Measurements from ENCODE around the gene CCDC197. TPM values are rescaled to one million over a fixed set of nuclear protein-coding genes. Genes with fewer than 3 reads are reported as not detected.
A peak's percentile ranks its signal among the peaks of the same experiment; 100 is the strongest.

Gene CCDC197
- total RNA-seq, 1 donor from 2014 or later: not detected

DNA sequence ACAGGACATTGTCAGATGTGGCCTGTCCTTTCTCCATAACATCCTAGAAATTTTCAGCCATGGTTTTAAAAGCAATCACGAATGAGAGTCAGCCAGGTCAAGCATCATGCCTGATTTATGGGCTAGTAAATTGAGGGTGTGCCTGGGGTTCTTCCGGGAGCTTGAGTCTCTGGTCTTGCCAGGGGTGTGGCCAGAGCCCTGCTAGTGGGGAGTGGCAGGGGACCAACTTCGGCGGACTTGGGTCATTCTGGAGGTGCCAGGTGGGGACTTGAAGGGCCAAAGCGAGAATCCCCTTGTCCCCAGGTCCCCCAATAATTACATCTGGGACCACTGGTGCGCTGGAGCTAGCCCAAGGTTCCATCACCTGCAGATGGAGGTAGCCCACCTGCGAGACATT is 34.8 kb downstream of the CCDC197 start:
- H3K4me2 ChIP-seq: no peak overlapping the region
- H3K4me3 ChIP-seq: no peak overlapping the region
- H3K9me3 ChIP-seq (ENCODE audit: low read depth): no peaks in the 10 kb centered on the region
- no peak overlapping the region for H3K9ac ChIP-seq
- Mint-ChIP-seq H3K27ac (no peak overlapping the region), H3K36me3 (peaks cover 9% of the 10 kb centered on the region), H3K9me3 (no peaks in the 10 kb centered on the region), H3K4me3 (no peak overlapping the region), H3K4me1 (peaks cover 24% of the 10 kb centered on the region), H3K27me3 (ENCODE audit: insufficient read depth, low read depth) (peaks cover 10% of the 10 kb centered on the region)
- no peaks in the 10 kb centered on the region for H3K36me3 ChIP-seq
- DNase-seq (ENCODE audit: low spot score): no peak
- H3K79me2 ChIP-seq (ENCODE audit: low read depth): peaks cover 3% of the 10 kb centered on the region
- peaks cover 12% of the 10 kb centered on the region for H4K20me1 ChIP-seq (ENCODE audit: low read depth)
- H3F3A ChIP-seq (ENCODE audit: low read depth): peaks cover 2% of the 10 kb centered on the region
- no peak overlapping the region for H2AFZ ChIP-seq (replicated peaks)
- no peaks in the 10 kb centered on the region for H3K27me3 ChIP-seq
- H3K4me1 ChIP-seq: peaks cover 2% of the 10 kb centered on the region
- TF ChIP-seq EZH2phosphoT487 (IDR thresholded peaks at IDR 0.05) (no peak), EZH2 (IDR thresholded peaks at IDR 0.05) (no peak)
- TF ChIP-seq, protein P1, sequence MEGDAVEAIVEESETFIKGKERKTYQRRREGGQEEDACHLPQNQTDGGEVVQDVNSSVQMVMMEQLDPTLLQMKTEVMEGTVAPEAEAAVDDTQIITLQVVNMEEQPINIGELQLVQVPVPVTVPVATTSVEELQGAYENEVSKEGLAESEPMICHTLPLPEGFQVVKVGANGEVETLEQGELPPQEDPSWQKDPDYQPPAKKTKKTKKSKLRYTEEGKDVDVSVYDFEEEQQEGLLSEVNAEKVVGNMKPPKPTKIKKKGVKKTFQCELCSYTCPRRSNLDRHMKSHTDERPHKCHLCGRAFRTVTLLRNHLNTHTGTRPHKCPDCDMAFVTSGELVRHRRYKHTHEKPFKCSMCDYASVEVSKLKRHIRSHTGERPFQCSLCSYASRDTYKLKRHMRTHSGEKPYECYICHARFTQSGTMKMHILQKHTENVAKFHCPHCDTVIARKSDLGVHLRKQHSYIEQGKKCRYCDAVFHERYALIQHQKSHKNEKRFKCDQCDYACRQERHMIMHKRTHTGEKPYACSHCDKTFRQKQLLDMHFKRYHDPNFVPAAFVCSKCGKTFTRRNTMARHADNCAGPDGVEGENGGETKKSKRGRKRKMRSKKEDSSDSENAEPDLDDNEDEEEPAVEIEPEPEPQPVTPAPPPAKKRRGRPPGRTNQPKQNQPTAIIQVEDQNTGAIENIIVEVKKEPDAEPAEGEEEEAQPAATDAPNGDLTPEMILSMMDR (IDR thresholded peaks at IDR 0.05): no peak
- H3K27ac ChIP-seq: no peak overlapping the region

DNA sequence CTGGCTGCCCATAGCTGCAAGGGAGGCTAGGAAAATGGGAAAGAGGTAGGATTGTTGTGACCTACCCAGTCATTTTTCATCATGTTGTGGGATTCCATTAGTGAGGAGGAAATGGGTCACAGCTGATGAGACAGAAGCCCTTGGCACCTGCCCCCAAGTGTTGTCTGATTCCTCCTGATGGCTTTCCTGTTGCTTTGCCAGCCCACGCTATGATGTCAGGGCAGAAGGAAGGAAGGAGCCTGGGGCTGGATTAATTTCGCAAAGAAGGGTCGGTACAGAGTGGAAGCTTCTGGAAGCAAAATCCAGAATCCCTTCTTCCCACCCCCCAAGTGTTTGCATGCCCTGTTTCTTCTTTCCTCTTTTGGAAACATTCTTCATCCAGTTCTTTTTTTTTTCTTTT is 37.8 kb downstream of the CCDC197 start:
- Histone ChIP-seq H3K36me3 (no peaks in the 10 kb centered on the region), H3K79me2 (ENCODE audit: low read depth) (no peaks in the 10 kb centered on the region), H3K4me2 (no peak overlapping the region), H2AFZ (replicated peaks) (no peak overlapping the region), H3K4me3 (no peak overlapping the region), H4K20me1 (ENCODE audit: low read depth) (peaks cover 17% of the 10 kb centered on the region), H3K27ac (no peak overlapping the region), H3K9me3 (ENCODE audit: low read depth) (no peaks in the 10 kb centered on the region), H3K27me3 (no peaks in the 10 kb centered on the region), H3K9ac (no peak overlapping the region), H3K4me1 (no peaks in the 10 kb centered on the region), H3F3A (ENCODE audit: low read depth) (no peaks in the 10 kb centered on the region)
- Mint-ChIP-seq H3K4me3 (no peak overlapping the region), H3K9me3 (no peaks in the 10 kb centered on the region), H3K4me1 (peaks cover 15% of the 10 kb centered on the region), H3K27me3 (ENCODE audit: insufficient read depth, low read depth) (peaks cover 4% of the 10 kb centered on the region), H3K36me3 (peaks cover 5% of the 10 kb centered on the region), H3K27ac (no peak overlapping the region)
- DNase-seq (ENCODE audit: low spot score): no peak
- TF ChIP-seq EZH2phosphoT487 (IDR thresholded peaks at IDR 0.05) (no peak), EZH2 (IDR thresholded peaks at IDR 0.05) (no peak)
- TF ChIP-seq, protein P1 (IDR thresholded peaks at IDR 0.05): no peak

DNA sequence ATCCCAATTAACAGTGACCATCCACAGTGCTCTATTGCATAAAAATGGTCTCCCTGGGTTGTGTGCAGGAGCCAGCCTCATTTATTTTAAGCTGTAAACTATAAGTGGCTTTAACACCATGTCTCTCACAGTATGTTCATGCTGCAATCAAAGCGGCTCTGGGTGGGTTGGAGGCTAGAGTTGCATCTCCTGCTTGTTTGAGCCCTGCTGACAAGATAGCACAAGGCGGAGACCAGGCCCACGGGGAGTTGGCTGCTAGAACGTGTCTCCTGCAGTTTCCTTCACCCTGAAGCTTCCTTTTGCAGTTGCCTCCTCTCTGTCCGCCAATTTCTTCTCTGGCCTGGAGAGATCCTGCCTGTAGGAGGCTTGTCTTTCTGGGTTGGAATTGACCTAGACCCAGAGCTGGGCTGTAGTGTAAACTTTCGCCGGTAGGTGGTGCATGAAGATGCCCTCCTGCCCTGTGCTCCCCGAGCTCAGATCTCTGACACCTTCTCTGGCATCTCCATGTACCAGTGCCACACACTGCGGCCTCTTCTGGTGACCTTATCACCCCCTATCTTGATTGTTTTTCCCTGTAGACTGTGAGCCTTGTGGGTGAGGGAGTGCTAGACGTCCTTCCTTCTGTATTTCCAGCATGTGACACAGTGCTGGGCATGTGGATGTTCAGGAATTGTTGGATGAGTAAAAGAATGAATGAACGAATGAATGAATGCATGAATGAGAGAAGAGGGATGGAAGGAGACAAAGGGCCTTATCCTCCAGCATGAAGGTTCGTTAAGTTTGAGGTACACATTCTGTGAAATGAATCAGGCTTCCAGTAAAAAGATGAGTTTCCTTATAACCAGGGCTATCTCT is 39.4 kb downstream of the CCDC197 start:
- Mint-ChIP-seq H3K27ac (peak overlapping the region; percentile 40), H3K27me3 (ENCODE audit: insufficient read depth, low read depth) (peaks cover 4% of the 10 kb centered on the region), H3K36me3 (peaks cover 4% of the 10 kb centered on the region), H3K4me1 (peaks cover 25% of the 10 kb centered on the region), H3K9me3 (no peaks in the 10 kb centered on the region), H3K4me3 (no peak overlapping the region)
- H3K27ac ChIP-seq: no peak overlapping the region
- no peaks in the 10 kb centered on the region for H3K79me2 ChIP-seq (ENCODE audit: low read depth)
- no peak overlapping the region for H3K4me2 ChIP-seq
- DNase-seq (ENCODE audit: low spot score): peak; percentile 44
- H3K4me3 ChIP-seq: no peak overlapping the region
- H3K9me3 ChIP-seq (ENCODE audit: low read depth): no peaks in the 10 kb centered on the region
- no peak for TF ChIP-seq EZH2phosphoT487 (IDR thresholded peaks at IDR 0.05)
- TF ChIP-seq, protein P1 (IDR thresholded peaks at IDR 0.05): peak; percentile 70
- TF ChIP-seq EZH2 (IDR thresholded peaks at IDR 0.05): no peak
- H2AFZ ChIP-seq (replicated peaks): no peak overlapping the region
- no peaks in the 10 kb centered on the region for H3K36me3 ChIP-seq
- H3F3A ChIP-seq (ENCODE audit: low read depth): no peaks in the 10 kb centered on the region
- no peaks in the 10 kb centered on the region for H3K4me1 ChIP-seq
- H3K9ac ChIP-seq: no peak overlapping the region
- H4K20me1 ChIP-seq (ENCODE audit: low read depth): peaks cover 17% of the 10 kb centered on the region
- H3K27me3 ChIP-seq: no peaks in the 10 kb centered on the region

All from neural progenitor cell (in vitro differentiated cells).